HCT116 (cell line): ENCODE measurements around the gene CCDC89.

Experiments used
- CTCF ChIP-seq, 3 experiments: fragments of 200-600 bp in 1 of 3; sonication (generic) in 1 of 3; IDR thresholded peaks in 2 of 3; conservative IDR thresholded peaks in 1 of 3; 2 replicates each; pipeline ENCODE4 v1.5.1; 2012 to 2017; ENCODE audit warnings: low read depth in 2 of 3, low read length in 2 of 3, antibody characterized with exemption in 1 of 3, borderline replicate concordance in 1 of 3, control low read depth in 1 of 3, mild to moderate bottlenecking in 1 of 3, mixed read lengths in 1 of 3, mixed run types in 1 of 3, moderate library complexity in 1 of 3; ENCODE audit not compliant: insufficient read depth in 1 of 3
- EZH2 ChIP-seq: fragments of 200-600 bp; sonication (generic); IDR thresholded peaks from 2 replicates; pipeline ENCODE4 v1.6.1; 2017; ENCODE audit warnings: antibody characterized with exemption, mixed run types
- EZH2phosphoT487 ChIP-seq: fragments of 200-600 bp; IDR thresholded peaks from 2 replicates; pipeline ENCODE4 v1.6.1; 2018; ENCODE audit warnings: antibody characterized with exemption, borderline replicate concordance
- POLR2A ChIP-seq: IDR thresholded peaks from 2 replicates; pipeline ENCODE4 v1.7.0; 2011; ENCODE audit warnings: borderline replicate concordance; ENCODE audit not compliant: insufficient read depth, insufficient read length; ENCODE audit errors: extremely low read depth
- POLR2AphosphoS5 ChIP-seq: IDR thresholded peaks from 2 replicates; pipeline ENCODE4 v1.6.1; 2011; ENCODE audit warnings: mild to moderate bottlenecking, low read depth, low read length, moderate library complexity
- RAD21 ChIP-seq: IDR thresholded peaks from 2 replicates; pipeline ENCODE4 v1.6.1; 2012; ENCODE audit warnings: low read depth, mild to moderate bottlenecking
- REST ChIP-seq: IDR thresholded peaks from 2 replicates; pipeline ENCODE4 v1.6.1; 2012; ENCODE audit warnings: low read depth
- SP1 ChIP-seq: IDR thresholded peaks from 2 replicates; pipeline ENCODE4 v1.6.1; 2012; ENCODE audit warnings: low read depth
- SRF ChIP-seq: IDR thresholded peaks from 2 replicates; pipeline ENCODE4 v1.6.1; 2012; ENCODE audit warnings: low read depth
- ZNF274 ChIP-seq: fragments of 200-500 bp; sonication (Bioruptor generic); IDR thresholded peaks from 2 replicates; pipeline ENCODE4 v1.6.1; 2014; ENCODE audit warnings: mild to moderate bottlenecking, low read depth, low read length, inconsistent platforms

GRCh38 chr11:85697747-85698146 lies 11.8 kb upstream of the CCDC89 start:
- TF ChIP-seq CTCF (IDR thresholded peaks at IDR 0.05 in 2 of 3, conservative IDR thresholded peaks at IDR 0.05 in 1 of 3; ENCODE audit: borderline replicate concordance in 1 of 3, insufficient read depth in 1 of 3, low read depth in 2 of 3, low read length in 2 of 3), result no peak
- TF ChIP-seq SRF, result no peak
- no peak for TF ChIP-seq EZH2
- no peak for TF ChIP-seq ZNF274
- TF ChIP-seq REST, result no peak
- no peak for TF ChIP-seq EZH2phosphoT487
- no peak for TF ChIP-seq SP1
- TF ChIP-seq POLR2A, result no peak
- TF ChIP-seq POLR2AphosphoS5, result no peak
- TF ChIP-seq RAD21, result no peak
